GM12878 (cell line): ENCODE data around the gene EIF4E. TPM values are rescaled to one million over a fixed set of nuclear protein-coding genes. Genes with fewer than 3 reads are reported as not detected.

Source experiments
- CHD1 ChIP-seq: IDR thresholded peaks from 2 replicates; pipeline ENCODE4 v1.6.1; 2012; ENCODE audit warnings: low read depth, low read length, improper control_type of control experiment
- IKZF2 ChIP-seq, 2 experiments: fragments of 450-650 bp; IDR thresholded peaks; 2 replicates each; pipeline ENCODE4 v1.6.1; 2017; ENCODE audit warnings: mild to moderate bottlenecking in 2 of 2, moderate library complexity in 2 of 2
- IRF4 ChIP-seq: IDR thresholded peaks from 2 replicates; pipeline ENCODE4 v1.6.1; 2011; ENCODE audit warnings: low read depth, low read length
- MEF2A ChIP-seq: IDR thresholded peaks from 2 replicates; pipeline ENCODE4 v1.6.1; 2011; ENCODE audit warnings: low read depth, mild to moderate bottlenecking, low read length, moderate library complexity; ENCODE audit not compliant: insufficient read depth
- MTA2 ChIP-seq: fragments of 450-650 bp; IDR thresholded peaks from 2 replicates; pipeline ENCODE4 v1.6.1; 2016; ENCODE audit warnings: low read depth, mild to moderate bottlenecking, moderate library complexity
- MYC ChIP-seq: IDR thresholded peaks from 2 replicates; pipeline ENCODE4 v1.6.1; 2011; ENCODE audit warnings: mild to moderate bottlenecking, low read length, moderate library complexity, inconsistent platforms; ENCODE audit not compliant: insufficient read depth, insufficient replicate concordance, insufficient read length, severe bottlenecking
- NRF1 ChIP-seq: conservative IDR thresholded peaks from 2 replicates; pipeline ENCODE4 v1.6.1; 2011; ENCODE audit warnings: mild to moderate bottlenecking, low read depth, low read length, improper control_type of control experiment
- SIX5 ChIP-seq: IDR thresholded peaks from 2 replicates; pipeline ENCODE4 v1.6.1; 2011; ENCODE audit warnings: mild to moderate bottlenecking, low read depth, low read length, moderate library complexity; ENCODE audit not compliant: severe bottlenecking
- STAT1 ChIP-seq: fragments of 450-650 bp; conservative IDR thresholded peaks from 2 replicates; pipeline ENCODE4 v1.6.1; 2014; ENCODE audit warnings: antibody characterized with exemption, mild to moderate bottlenecking
- YBX1 ChIP-seq: fragments of 450-650 bp; IDR thresholded peaks from 2 replicates; pipeline ENCODE4 v1.6.1; 2016; ENCODE audit warnings: antibody characterized with exemption
- YY1 ChIP-seq: IDR thresholded peaks from 2 replicates; pipeline ENCODE4 v1.6.1; 2011; ENCODE audit warnings: low read depth, mild to moderate bottlenecking, low read length
- polyA plus RNA-seq, 11 experiments: library from polyadenylated mRNA; depleted of rRNA in 4 of 11; unstranded in 6 of 11; stranded (reverse) in 5 of 11; fragments of >200 nt; fragmentation: Nextera tagmentation in 4 of 11; fragmentation: Illumina TruSeq in 1 of 11; extraction: Ambion mirVana in 4 of 11; extraction: Trizol in 1 of 11; gene quantifications; 1 replicate in 1 of 11; 2 replicates in 10 of 11; pipeline versions ENCODE4 v1.2.1 to v1.2.3, GENCODE V29; 2011 to 2016; ENCODE audit warnings: inconsistent platforms in 2 of 11, missing spikeins in 2 of 11, low read depth in 1 of 11
- total RNA-seq, 4 experiments: library from RNA; depleted of rRNA in 3 of 4; stranded (reverse); fragments of >200 nt in 3 of 4; fragmentation: Illumina TruSeq in 1 of 4; extraction: Trizol in 1 of 4; gene quantifications; 2 replicates each; pipeline versions ENCODE4 v1.2.1 to v1.2.3, GENCODE V29; 2013 to 2021
- TF ChIP-seq, protein P1 (sequence below): IDR thresholded peaks from 2 replicates; pipeline ENCODE4 v1.6.1; 2012; ENCODE audit warnings: improper control_type of control experiment, low read depth, low read length; ENCODE audit not compliant: insufficient replicate concordance
- TF ChIP-seq, protein P2 (sequence below): fragments of 450-650 bp; IDR thresholded peaks from 2 replicates; pipeline ENCODE4 v1.6.1; 2018; ENCODE audit warnings: mild to moderate bottlenecking, low read depth, moderate library complexity; ENCODE audit not compliant: partially characterized antibody
- TF ChIP-seq, protein P3 (sequence below): IDR thresholded peaks from 2 replicates; pipeline ENCODE4 v1.6.1; 2011; ENCODE audit warnings: low read depth, mild to moderate bottlenecking, low read length, moderate library complexity, borderline replicate concordance; ENCODE audit errors: extremely low read depth
- TF ChIP-seq, protein P4 (sequence below): IDR thresholded peaks from 2 replicates; pipeline ENCODE4 v1.6.1; 2012; ENCODE audit warnings: low read depth, low read length, improper control_type of control experiment
- TF ChIP-seq, protein P5 (sequence below): fragments of 450-650 bp; formaldehyde crosslinking; IDR thresholded peaks from 2 replicates; pipeline ENCODE4 v1.4.0; 2022; ENCODE audit warnings: mild to moderate bottlenecking, moderate library complexity

EIF4E gene
- total and polyA plus RNA-seq, 10 of the 15 experiments (the other 5 are each of a cell fraction or from before 2014, with no cell fraction given): 104 to 372 (median 163) TPM

DNA sequence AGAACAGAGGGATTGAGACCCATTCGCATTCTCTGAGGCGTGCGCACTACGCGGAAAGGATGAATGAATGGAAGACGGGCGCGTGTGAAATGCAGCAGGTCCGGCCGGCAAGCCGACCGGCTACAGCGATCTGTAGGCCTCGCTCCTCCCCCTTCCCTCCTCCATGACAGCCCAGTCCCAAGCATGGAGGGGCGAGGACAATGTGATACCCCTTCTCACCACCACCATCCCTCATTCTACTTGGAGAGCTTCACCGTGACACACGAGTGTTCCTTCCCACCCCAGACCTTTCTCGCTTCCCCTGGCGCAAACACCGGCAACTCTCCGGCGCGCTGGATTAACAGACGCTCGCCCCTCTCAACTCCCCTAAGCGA, 815 bp downstream of the EIF4E start (continued):
- TF ChIP-seq, protein P1, sequence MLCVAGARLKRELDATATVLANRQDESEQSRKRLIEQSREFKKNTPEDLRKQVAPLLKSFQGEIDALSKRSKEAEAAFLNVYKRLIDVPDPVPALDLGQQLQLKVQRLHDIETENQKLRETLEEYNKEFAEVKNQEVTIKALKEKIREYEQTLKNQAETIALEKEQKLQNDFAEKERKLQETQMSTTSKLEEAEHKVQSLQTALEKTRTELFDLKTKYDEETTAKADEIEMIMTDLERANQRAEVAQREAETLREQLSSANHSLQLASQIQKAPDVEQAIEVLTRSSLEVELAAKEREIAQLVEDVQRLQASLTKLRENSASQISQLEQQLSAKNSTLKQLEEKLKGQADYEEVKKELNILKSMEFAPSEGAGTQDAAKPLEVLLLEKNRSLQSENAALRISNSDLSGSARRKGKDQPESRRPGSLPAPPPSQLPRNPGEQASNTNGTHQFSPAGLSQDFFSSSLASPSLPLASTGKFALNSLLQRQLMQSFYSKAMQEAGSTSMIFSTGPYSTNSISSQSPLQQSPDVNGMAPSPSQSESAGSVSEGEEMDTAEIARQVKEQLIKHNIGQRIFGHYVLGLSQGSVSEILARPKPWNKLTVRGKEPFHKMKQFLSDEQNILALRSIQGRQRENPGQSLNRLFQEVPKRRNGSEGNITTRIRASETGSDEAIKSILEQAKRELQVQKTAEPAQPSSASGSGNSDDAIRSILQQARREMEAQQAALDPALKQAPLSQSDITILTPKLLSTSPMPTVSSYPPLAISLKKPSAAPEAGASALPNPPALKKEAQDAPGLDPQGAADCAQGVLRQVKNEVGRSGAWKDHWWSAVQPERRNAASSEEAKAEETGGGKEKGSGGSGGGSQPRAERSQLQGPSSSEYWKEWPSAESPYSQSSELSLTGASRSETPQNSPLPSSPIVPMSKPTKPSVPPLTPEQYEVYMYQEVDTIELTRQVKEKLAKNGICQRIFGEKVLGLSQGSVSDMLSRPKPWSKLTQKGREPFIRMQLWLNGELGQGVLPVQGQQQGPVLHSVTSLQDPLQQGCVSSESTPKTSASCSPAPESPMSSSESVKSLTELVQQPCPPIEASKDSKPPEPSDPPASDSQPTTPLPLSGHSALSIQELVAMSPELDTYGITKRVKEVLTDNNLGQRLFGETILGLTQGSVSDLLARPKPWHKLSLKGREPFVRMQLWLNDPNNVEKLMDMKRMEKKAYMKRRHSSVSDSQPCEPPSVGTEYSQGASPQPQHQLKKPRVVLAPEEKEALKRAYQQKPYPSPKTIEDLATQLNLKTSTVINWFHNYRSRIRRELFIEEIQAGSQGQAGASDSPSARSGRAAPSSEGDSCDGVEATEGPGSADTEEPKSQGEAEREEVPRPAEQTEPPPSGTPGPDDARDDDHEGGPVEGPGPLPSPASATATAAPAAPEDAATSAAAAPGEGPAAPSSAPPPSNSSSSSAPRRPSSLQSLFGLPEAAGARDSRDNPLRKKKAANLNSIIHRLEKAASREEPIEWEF: no peak
- TF ChIP-seq MTA2 (0 out of 2 replicates have a peak, but pooled peaks have one; percentile 7), MYC (no peak), SIX5 (no peak), IKZF2 (IDR thresholded peaks at IDR 0.05) (peak in 1 of 2 experiments; percentile 0; a peak in 1 of 4 replicates), IRF4 (0 out of 2 replicates have a peak, but pooled peaks have one; percentile 55), YBX1 (no peak), CHD1 (no peak), YY1 (peak; percentile 88), MEF2A (no peak), STAT1 (no peak), NRF1 (no peak)
- TF ChIP-seq, protein P2, sequence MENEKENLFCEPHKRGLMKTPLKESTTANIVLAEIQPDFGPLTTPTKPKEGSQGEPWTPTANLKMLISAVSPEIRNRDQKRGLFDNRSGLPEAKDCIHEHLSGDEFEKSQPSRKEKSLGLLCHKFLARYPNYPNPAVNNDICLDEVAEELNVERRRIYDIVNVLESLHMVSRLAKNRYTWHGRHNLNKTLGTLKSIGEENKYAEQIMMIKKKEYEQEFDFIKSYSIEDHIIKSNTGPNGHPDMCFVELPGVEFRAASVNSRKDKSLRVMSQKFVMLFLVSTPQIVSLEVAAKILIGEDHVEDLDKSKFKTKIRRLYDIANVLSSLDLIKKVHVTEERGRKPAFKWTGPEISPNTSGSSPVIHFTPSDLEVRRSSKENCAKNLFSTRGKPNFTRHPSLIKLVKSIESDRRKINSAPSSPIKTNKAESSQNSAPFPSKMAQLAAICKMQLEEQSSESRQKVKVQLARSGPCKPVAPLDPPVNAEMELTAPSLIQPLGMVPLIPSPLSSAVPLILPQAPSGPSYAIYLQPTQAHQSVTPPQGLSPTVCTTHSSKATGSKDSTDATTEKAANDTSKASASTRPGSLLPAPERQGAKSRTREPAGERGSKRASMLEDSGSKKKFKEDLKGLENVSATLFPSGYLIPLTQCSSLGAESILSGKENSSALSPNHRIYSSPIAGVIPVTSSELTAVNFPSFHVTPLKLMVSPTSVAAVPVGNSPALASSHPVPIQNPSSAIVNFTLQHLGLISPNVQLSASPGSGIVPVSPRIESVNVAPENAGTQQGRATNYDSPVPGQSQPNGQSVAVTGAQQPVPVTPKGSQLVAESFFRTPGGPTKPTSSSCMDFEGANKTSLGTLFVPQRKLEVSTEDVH: no peak
- TF ChIP-seq, protein P3, sequence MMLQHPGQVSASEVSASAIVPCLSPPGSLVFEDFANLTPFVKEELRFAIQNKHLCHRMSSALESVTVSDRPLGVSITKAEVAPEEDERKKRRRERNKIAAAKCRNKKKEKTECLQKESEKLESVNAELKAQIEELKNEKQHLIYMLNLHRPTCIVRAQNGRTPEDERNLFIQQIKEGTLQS: no peak
- TF ChIP-seq, protein P4, sequence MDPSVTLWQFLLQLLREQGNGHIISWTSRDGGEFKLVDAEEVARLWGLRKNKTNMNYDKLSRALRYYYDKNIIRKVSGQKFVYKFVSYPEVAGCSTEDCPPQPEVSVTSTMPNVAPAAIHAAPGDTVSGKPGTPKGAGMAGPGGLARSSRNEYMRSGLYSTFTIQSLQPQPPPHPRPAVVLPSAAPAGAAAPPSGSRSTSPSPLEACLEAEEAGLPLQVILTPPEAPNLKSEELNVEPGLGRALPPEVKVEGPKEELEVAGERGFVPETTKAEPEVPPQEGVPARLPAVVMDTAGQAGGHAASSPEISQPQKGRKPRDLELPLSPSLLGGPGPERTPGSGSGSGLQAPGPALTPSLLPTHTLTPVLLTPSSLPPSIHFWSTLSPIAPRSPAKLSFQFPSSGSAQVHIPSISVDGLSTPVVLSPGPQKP: no peak
- TF ChIP-seq, protein P5, sequence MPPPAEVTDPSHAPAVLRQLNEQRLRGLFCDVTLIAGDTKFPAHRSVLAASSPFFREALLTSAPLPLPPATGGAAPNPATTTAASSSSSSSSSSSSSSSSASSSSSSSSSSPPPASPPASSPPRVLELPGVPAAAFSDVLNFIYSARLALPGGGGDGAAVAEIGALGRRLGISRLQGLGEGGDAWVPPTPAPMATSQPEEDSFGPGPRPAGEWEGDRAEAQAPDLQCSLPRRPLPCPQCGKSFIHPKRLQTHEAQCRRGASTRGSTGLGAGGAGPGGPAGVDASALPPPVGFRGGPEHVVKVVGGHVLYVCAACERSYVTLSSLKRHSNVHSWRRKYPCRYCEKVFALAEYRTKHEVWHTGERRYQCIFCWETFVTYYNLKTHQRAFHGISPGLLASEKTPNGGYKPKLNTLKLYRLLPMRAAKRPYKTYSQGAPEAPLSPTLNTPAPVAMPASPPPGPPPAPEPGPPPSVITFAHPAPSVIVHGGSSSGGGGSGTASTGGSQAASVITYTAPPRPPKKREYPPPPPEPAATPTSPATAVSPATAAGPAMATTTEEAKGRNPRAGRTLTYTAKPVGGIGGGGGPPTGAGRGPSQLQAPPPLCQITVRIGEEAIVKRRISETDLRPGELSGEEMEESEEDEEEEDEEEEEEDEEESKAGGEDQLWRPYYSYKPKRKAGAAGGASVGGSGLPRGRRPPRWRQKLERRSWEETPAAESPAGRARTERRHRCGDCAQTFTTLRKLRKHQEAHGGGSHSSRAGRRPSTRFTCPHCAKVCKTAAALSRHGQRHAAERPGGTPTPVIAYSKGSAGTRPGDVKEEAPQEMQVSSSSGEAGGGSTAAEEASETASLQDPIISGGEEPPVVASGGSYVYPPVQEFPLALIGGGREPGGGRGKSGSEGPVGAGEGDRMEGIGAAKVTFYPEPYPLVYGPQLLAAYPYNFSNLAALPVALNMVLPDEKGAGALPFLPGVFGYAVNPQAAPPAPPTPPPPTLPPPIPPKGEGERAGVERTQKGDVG (CRISPR knock-in tag): no peak
